Measurements from ENCODE around the gene ANKRD6.

ANKRD6 gene

GRCh38 chr6:89566930-89567629 is 134.1 kb downstream of the ANKRD6 start:
- DNase-seq = no peak

- no peak for DNase-seq
These were observed 134.9 kb downstream of the ANKRD6 start for GRCh38 chr6:89567630-89568390.

- DNase-seq = no peak
These were observed 142.1 kb downstream of the ANKRD6 start for GRCh38 chr6:89574910-89575561.

GRCh38 chr6:89575562-89575960 is 142.6 kb downstream of the ANKRD6 start:
- DNase-seq = no peak

GRCh38 chr6:89580997-89581666 is 148.2 kb downstream of the ANKRD6 start:
- no peak for DNase-seq

GRCh38 chr6:89581689-89582088 is 148.7 kb downstream of the ANKRD6 start:
- peak; percentile 77 for DNase-seq

GRCh38 chr6:89582669-89583325 is 149.8 kb downstream of the ANKRD6 start:
- no peak for DNase-seq

- peak; percentile 29 for DNase-seq
These were observed 150.6 kb downstream of the ANKRD6 start for GRCh38 chr6:89583559-89583958.

GRCh38 chr6:89584539-89584938 is 151.6 kb downstream of the ANKRD6 start:
- DNase-seq = no peak

GRCh38 chr6:89585154-89585553 is 152.2 kb downstream of the ANKRD6 start:
- DNase-seq = no peak

- DNase-seq = no peak
These were observed 156.5 kb downstream of the ANKRD6 start for GRCh38 chr6:89589297-89590025.

GRCh38 chr6:89590133-89590532 is 157.2 kb downstream of the ANKRD6 start:
- no peak for DNase-seq

- no peak for DNase-seq
These were observed 158.8 kb downstream of the ANKRD6 start for GRCh38 chr6:89591745-89592144.

- no peak for DNase-seq
These were observed 163.1 kb downstream of the ANKRD6 start for GRCh38 chr6:89596056-89596455.

- no peak for DNase-seq
These were observed 163.5 kb downstream of the ANKRD6 start for GRCh38 chr6:89596484-89596883.

- no peak for DNase-seq
These were observed 164.4 kb downstream of the ANKRD6 start for GRCh38 chr6:89597372-89597771.

GRCh38 chr6:89597988-89598387 is 165.0 kb downstream of the ANKRD6 start:
- DNase-seq = peak; percentile 25

- DNase-seq = no peak
These were observed 166.8 kb downstream of the ANKRD6 start for GRCh38 chr6:89599727-89600126.

GRCh38 chr6:89602166-89602565 is 169.2 kb downstream of the ANKRD6 start:
- DNase-seq = no peak

GRCh38 chr6:89604653-89605052 is 171.7 kb downstream of the ANKRD6 start:
- no peak for DNase-seq

GRCh38 chr6:89605861-89606260 is 172.9 kb downstream of the ANKRD6 start:
- DNase-seq = no peak

GRCh38 chr6:89610149-89610642 is 177.2 kb downstream of the ANKRD6 start:
- peak; percentile 31 for DNase-seq

All from NCI-H1694 treated with DMSO at 0.1 percent for 48 hours (cell line).